ENCODE data around the gene ACP5. TPM values are rescaled to one million over a fixed set of nuclear protein-coding genes. Genes with fewer than 3 reads are reported as not detected.

Gene ACP5
- total RNA-seq, 1 experiment from 2014 or later, result 0.97 TPM

GRCh38 chr19:11547929-11548700 is 29.3 kb downstream of the ACP5 start:
- DNase-seq (ENCODE audit: low read depth), result no peak

GRCh38 chr19:11541238-11541637 is 36.2 kb downstream of the ACP5 start:
- no peak for DNase-seq (ENCODE audit: low read depth)

- peak; percentile 58 for DNase-seq (ENCODE audit: low read depth)
These were observed 36.8 kb downstream of the ACP5 start for GRCh38 chr19:11540645-11541044.

GRCh38 chr19:11539495-11540365 is 37.7 kb downstream of the ACP5 start:
- DNase-seq (ENCODE audit: low read depth), result no peak

- DNase-seq (ENCODE audit: low read depth), result peak; percentile 74
These were observed 39.0 kb downstream of the ACP5 start, which contains the start of gene CNN1 for GRCh38 chr19:11538232-11539036. CNN1 (plus strand) TSS chr19:11538851; CDS start chr19:11538928, 77 bp downstream.

GRCh38 chr19:11535792-11536595 is 41.5 kb downstream of the ACP5 start:
- DNase-seq (ENCODE audit: low read depth), result peak; percentile 94

- DNase-seq (ENCODE audit: low read depth), result no peak
These were observed 42.5 kb downstream of the ACP5 start for GRCh38 chr19:11534948-11535347.

GRCh38 chr19:11534538-11534937 is 42.9 kb downstream of the ACP5 start:
- DNase-seq (ENCODE audit: low read depth), result no peak

GRCh38 chr19:11530432-11530831 is 47.0 kb downstream of the ACP5 start:
- peak; percentile 57 for DNase-seq (ENCODE audit: low read depth)

- peak; percentile 99 for DNase-seq (ENCODE audit: low read depth)
These were observed 48.7 kb downstream of the ACP5 start, which contains the start of gene ECSIT for GRCh38 chr19:11528551-11529341. ECSIT (minus strand) TSS chr19:11529134; CDS start chr19:11519170, 9,964 bp downstream.

Other genes with a start within 250 kb of the ACP5 start
- 0.86 and 1.2 TPM in 2 replicates for gene RAB3D, start 238.0 kb downstream of the ACP5 start, total RNA-seq (2014; rRNA removed; shearing (Covaris generic))
- gene TMEM205, start 231.4 kb downstream of the ACP5 start, total RNA-seq (2014; rRNA removed; shearing (Covaris generic)), result 124 and 181 TPM in 2 replicates
- 0.63 and 0.68 TPM in 2 replicates for gene CCDC159, start 231.1 kb downstream of the ACP5 start, total RNA-seq (2014; rRNA removed; shearing (Covaris generic))
- gene PLPPR2, start 222.2 kb downstream of the ACP5 start, total RNA-seq (2014; rRNA removed; shearing (Covaris generic)), result 5.2 and 12.1 TPM in 2 replicates
- gene SWSAP1, start 203.0 kb downstream of the ACP5 start, total RNA-seq (2014; rRNA removed; shearing (Covaris generic)), result 0.57 and 1.4 TPM in 2 replicates
- gene EPOR, start 193.3 kb downstream of the ACP5 start, total RNA-seq (2014; rRNA removed; shearing (Covaris generic)), result 1.7 and 2.8 TPM in 2 replicates
- not detected in 2 replicates for gene RGL3, start 158.3 kb downstream of the ACP5 start, total RNA-seq (2014; rRNA removed; shearing (Covaris generic))
- not detected in 2 replicates for gene ODAD3, start 142.5 kb downstream of the ACP5 start, total RNA-seq (2014; rRNA removed; shearing (Covaris generic))
- 83.6 and 85.8 TPM in 2 replicates for gene PRKCSH, start 142.0 kb downstream of the ACP5 start, total RNA-seq (2014; rRNA removed; shearing (Covaris generic))
- not detected in 2 replicates for gene ELAVL3, start 96.6 kb downstream of the ACP5 start, total RNA-seq (2014; rRNA removed; shearing (Covaris generic))
- 6.3 and 10.3 TPM in 2 replicates for gene ZNF653, start 71.8 kb downstream of the ACP5 start, total RNA-seq (2014; rRNA removed; shearing (Covaris generic))
- gene ECSIT, start 48.5 kb downstream of the ACP5 start, total RNA-seq (2014; rRNA removed; shearing (Covaris generic)), result 66.3 and 96.0 TPM in 2 replicates
- gene CNN1, start 38.8 kb downstream of the ACP5 start, total RNA-seq (2014; rRNA removed; shearing (Covaris generic)), result 7.2 and 9.3 TPM in 2 replicates
- gene ELOF1, start 18.4 kb downstream of the ACP5 start, total RNA-seq (2014; rRNA removed; shearing (Covaris generic)), result 79.0 and 99.9 TPM in 2 replicates
- 15.4 and 23.0 TPM in 2 replicates for gene ZNF627, start 19.8 kb upstream of the ACP5 start, total RNA-seq (2014; rRNA removed; shearing (Covaris generic))
- 4.5 and 8.6 TPM in 2 replicates for gene ZNF823, start 161.3 kb upstream of the ACP5 start, total RNA-seq (2014; rRNA removed; shearing (Covaris generic))
- gene ZNF441, start 189.4 kb upstream of the ACP5 start, total RNA-seq (2014; rRNA removed; shearing (Covaris generic)), result 2.3 and 4.1 TPM in 2 replicates
- gene ZNF491, start 220.9 kb upstream of the ACP5 start, total RNA-seq (2014; rRNA removed; shearing (Covaris generic)), result 0.23 and 5.3 TPM in 2 replicates
- gene ZNF440, start 236.6 kb upstream of the ACP5 start, total RNA-seq (2014; rRNA removed; shearing (Covaris generic)), result 2.9 and 5.2 TPM in 2 replicates

Measured in Daoy (cell line).